Neural cell (in vitro differentiated cells): ENCODE measurements around the gene CTNNBL1. TPM values are rescaled to one million over a fixed set of nuclear protein-coding genes. Genes with fewer than 3 reads are reported as not detected.
A peak's percentile ranks its signal among the peaks of the same experiment; 100 is the strongest.

ENCODE experiments used
- H2AFZ ChIP-seq: fragments of 200-600, 300-800 bp; sonication (generic), shearing (Covaris generic); 2 replicates; pipeline ENCODE4 v1.6.0; 2014; ENCODE audit warnings: low read depth, mild to moderate bottlenecking, antibody characterized with exemption, low read length, moderate library complexity
- H3F3A ChIP-seq: fragments of 200-600 bp; shearing (Covaris generic); 2 replicates; pipeline ENCODE4 v1.6.1; 2016; ENCODE audit warnings: mild to moderate bottlenecking, moderate library complexity, mixed read lengths, antibody characterized with exemption, low read length; ENCODE audit not compliant: insufficient read depth, poor library complexity, severe bottlenecking
- H3K27ac ChIP-seq: fragments of 200-600, 300-800 bp; sonication (generic), shearing (Covaris generic); 2 replicates; pipeline ENCODE4 v1.5.1; 2014; ENCODE audit warnings: mild to moderate bottlenecking, low read length, moderate library complexity
- H3K27me3 ChIP-seq: fragments of 300-800, 200-600 bp; sonication (generic), shearing (Covaris generic); 2 replicates; pipeline ENCODE4 v1.6.0; 2014; ENCODE audit warnings: mild to moderate bottlenecking, low read depth, low read length, moderate library complexity; ENCODE audit not compliant: insufficient read depth
- H3K36me3 ChIP-seq: fragments of 300-800, 200-600 bp; sonication (generic), shearing (Covaris generic); 2 replicates; pipeline ENCODE4 v1.5.1; 2014; ENCODE audit warnings: mild to moderate bottlenecking, antibody characterized with exemption, low read length, moderate library complexity; ENCODE audit not compliant: insufficient read depth
- H3K4me2 ChIP-seq: fragments of 300-800, 200-600 bp; sonication (generic), shearing (Covaris generic); 2 replicates; pipeline ENCODE4 v1.6.0; 2014; ENCODE audit warnings: mild to moderate bottlenecking, low read length
- H3K4me3 ChIP-seq: fragments of 300-800, 200-600 bp; sonication (generic), shearing (Covaris generic); 2 replicates; pipeline ENCODE4 v1.5.1; 2014; ENCODE audit warnings: mild to moderate bottlenecking, low read length, moderate library complexity
- H3K79me2 ChIP-seq: fragments of 200-600 bp; shearing (Covaris generic); replicated peaks from 2 replicates; pipeline ENCODE4 v1.6.0; 2014; ENCODE audit warnings: mild to moderate bottlenecking, low read length, moderate library complexity; ENCODE audit not compliant: insufficient read depth
- H3K9ac ChIP-seq: fragments of 300-800, 200-600 bp; sonication (generic), shearing (Covaris generic); 2 replicates; pipeline ENCODE4 v1.6.1; 2016; ENCODE audit warnings: mild to moderate bottlenecking, low read length, mixed read lengths
- H3K9me2 ChIP-seq: fragments of 200-600 bp; shearing (Covaris generic); 2 replicates; pipeline ENCODE4 v1.6.1; 2016; ENCODE audit warnings: mild to moderate bottlenecking, low read length, mixed read lengths; ENCODE audit not compliant: insufficient read depth
- H3K9me3 ChIP-seq: fragments of 200-600, 300-800 bp; sonication (generic), shearing (Covaris generic); 2 replicates; pipeline ENCODE4 v1.6.1; 2016; ENCODE audit warnings: mild to moderate bottlenecking, mixed run types, low read length, moderate library complexity, mixed read lengths
- H4K20me1 ChIP-seq: fragments of 200-600 bp; shearing (Covaris generic); 2 replicates; pipeline ENCODE4 v1.6.1; 2016; ENCODE audit warnings: mild to moderate bottlenecking, mixed run types; ENCODE audit not compliant: insufficient read depth
- CTCF ChIP-seq: fragments of 450-650 bp; IDR thresholded peaks from 2 replicates; pipeline ENCODE4 v1.5.1; 2014; ENCODE audit warnings: antibody characterized with exemption, mild to moderate bottlenecking, moderate library complexity; ENCODE audit not compliant: poor library complexity, severe bottlenecking
- EP300 ChIP-seq: fragments of 450-650 bp; conservative IDR thresholded peaks from 2 replicates; pipeline ENCODE4 v1.6.1; 2014; ENCODE audit warnings: antibody characterized with exemption, mild to moderate bottlenecking, moderate library complexity; ENCODE audit not compliant: poor library complexity, severe bottlenecking
- EZH2 ChIP-seq: fragments of 200-600, 300-800 bp; shearing (Covaris generic), sonication (generic); IDR thresholded peaks from 2 replicates; pipeline ENCODE4 v1.6.1; 2014; ENCODE audit warnings: antibody characterized with exemption, low read length, borderline replicate concordance, mild to moderate bottlenecking; ENCODE audit not compliant: insufficient read depth, poor library complexity, severe bottlenecking
- MXI1 ChIP-seq: fragments of 450-650 bp; conservative IDR thresholded peaks from 2 replicates; pipeline ENCODE4 v1.6.1; 2014; ENCODE audit warnings: antibody characterized with exemption, mild to moderate bottlenecking; ENCODE audit not compliant: poor library complexity, severe bottlenecking
- POLR2AphosphoS5 ChIP-seq: IDR thresholded peaks from 2 replicates; pipeline ENCODE4 v1.6.1; 2012
- RAD21 ChIP-seq: fragments of 450-650 bp; conservative IDR thresholded peaks from 2 replicates; pipeline ENCODE4 v1.6.1; 2014; ENCODE audit warnings: antibody characterized with exemption, mild to moderate bottlenecking, moderate library complexity
- SMC3 ChIP-seq: fragments of 450-650 bp; conservative IDR thresholded peaks from 2 replicates; pipeline ENCODE4 v1.6.1; 2014; ENCODE audit warnings: antibody characterized with exemption, mild to moderate bottlenecking, moderate library complexity; ENCODE audit not compliant: poor library complexity
- TAF1 ChIP-seq: IDR thresholded peaks from 2 replicates; pipeline ENCODE4 v1.6.1; 2012; ENCODE audit warnings: low read depth
- polyA plus RNA-seq: library from polyadenylated mRNA; depleted of rRNA; stranded (reverse); fragments of >200 nt; gene quantifications from 2 replicates; pipeline ENCODE4 v1.2.3, GENCODE V29; 2014
- TF ChIP-seq, protein P1 (sequence below): IDR thresholded peaks from 2 replicates; pipeline ENCODE4 v1.6.1; 2012; ENCODE audit warnings: borderline replicate concordance

Gene CTNNBL1
- polyA plus RNA-seq, 1 donor from 2014 or later, result 32.6 TPM

GRCh38 chr20:37755665-37756064, 61.8 kb downstream of the CTNNBL1 start:
- no peak overlapping the region for H3K27ac ChIP-seq
- TF ChIP-seq RAD21 (peak; percentile 20), POLR2AphosphoS5 (no peak)

DNA sequence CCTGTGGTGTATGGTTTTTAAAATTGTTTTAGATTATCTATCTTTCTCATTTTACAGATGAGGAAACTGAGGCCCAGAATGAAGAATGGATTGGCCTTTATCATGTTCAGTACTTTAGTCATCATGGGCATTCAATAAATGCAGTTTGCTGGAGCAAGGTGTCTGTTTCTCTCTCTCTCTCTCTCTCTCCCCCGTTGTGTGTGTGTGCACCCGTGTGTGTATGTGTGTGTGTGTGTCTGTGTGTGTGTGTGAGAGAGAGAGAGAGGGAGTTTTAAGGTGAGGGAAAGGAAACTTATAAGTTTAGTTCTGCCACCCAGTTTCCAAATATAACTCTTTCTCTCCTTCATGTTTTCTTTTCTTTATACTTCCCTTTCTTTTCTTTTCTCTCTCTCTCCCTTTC, 62.4 kb downstream of the CTNNBL1 start:
- Histone ChIP-seq H3K36me3 (no peaks in the 10 kb centered on the region), H2AFZ (no peak overlapping the region), H3K27me3 (no peaks in the 10 kb centered on the region), H3K27ac (no peak overlapping the region), H4K20me1 (no peaks in the 10 kb centered on the region), H3K79me2 (no peaks in the 10 kb centered on the region), H3K9ac (no peak overlapping the region), H3K4me2 (no peak overlapping the region), H3K9me3 (no peaks in the 10 kb centered on the region), H3F3A (no peaks in the 10 kb centered on the region), H3K4me3 (no peak overlapping the region), H3K9me2 (no peaks in the 10 kb centered on the region)
- TF ChIP-seq MXI1 (no peak), EZH2 (no peak), TAF1 (no peak), RAD21 (no peak), EP300 (no peak), SMC3 (no peak), POLR2AphosphoS5 (no peak), CTCF (no peak)
- TF ChIP-seq, protein P1, sequence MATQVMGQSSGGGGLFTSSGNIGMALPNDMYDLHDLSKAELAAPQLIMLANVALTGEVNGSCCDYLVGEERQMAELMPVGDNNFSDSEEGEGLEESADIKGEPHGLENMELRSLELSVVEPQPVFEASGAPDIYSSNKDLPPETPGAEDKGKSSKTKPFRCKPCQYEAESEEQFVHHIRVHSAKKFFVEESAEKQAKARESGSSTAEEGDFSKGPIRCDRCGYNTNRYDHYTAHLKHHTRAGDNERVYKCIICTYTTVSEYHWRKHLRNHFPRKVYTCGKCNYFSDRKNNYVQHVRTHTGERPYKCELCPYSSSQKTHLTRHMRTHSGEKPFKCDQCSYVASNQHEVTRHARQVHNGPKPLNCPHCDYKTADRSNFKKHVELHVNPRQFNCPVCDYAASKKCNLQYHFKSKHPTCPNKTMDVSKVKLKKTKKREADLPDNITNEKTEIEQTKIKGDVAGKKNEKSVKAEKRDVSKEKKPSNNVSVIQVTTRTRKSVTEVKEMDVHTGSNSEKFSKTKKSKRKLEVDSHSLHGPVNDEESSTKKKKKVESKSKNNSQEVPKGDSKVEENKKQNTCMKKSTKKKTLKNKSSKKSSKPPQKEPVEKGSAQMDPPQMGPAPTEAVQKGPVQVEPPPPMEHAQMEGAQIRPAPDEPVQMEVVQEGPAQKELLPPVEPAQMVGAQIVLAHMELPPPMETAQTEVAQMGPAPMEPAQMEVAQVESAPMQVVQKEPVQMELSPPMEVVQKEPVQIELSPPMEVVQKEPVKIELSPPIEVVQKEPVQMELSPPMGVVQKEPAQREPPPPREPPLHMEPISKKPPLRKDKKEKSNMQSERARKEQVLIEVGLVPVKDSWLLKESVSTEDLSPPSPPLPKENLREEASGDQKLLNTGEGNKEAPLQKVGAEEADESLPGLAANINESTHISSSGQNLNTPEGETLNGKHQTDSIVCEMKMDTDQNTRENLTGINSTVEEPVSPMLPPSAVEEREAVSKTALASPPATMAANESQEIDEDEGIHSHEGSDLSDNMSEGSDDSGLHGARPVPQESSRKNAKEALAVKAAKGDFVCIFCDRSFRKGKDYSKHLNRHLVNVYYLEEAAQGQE, result no peak

More at GRCh38 chr20:37755665-37756064, 61.8 kb downstream of the CTNNBL1 start:
- no peak overlapping the region for H2AFZ ChIP-seq
- no peak overlapping the region for H3K9ac ChIP-seq
- no peak overlapping the region for H3K4me3 ChIP-seq
- no peaks in the 10 kb centered on the region for H4K20me1 ChIP-seq
- H3K36me3 ChIP-seq, result no peaks in the 10 kb centered on the region
- no peaks in the 10 kb centered on the region for H3K79me2 ChIP-seq
- H3F3A ChIP-seq, result no peaks in the 10 kb centered on the region
- no peaks in the 10 kb centered on the region for H3K9me2 ChIP-seq
- H3K9me3 ChIP-seq, result no peaks in the 10 kb centered on the region
- no peak overlapping the region for H3K4me2 ChIP-seq
- H3K27me3 ChIP-seq, result no peaks in the 10 kb centered on the region

DNA sequence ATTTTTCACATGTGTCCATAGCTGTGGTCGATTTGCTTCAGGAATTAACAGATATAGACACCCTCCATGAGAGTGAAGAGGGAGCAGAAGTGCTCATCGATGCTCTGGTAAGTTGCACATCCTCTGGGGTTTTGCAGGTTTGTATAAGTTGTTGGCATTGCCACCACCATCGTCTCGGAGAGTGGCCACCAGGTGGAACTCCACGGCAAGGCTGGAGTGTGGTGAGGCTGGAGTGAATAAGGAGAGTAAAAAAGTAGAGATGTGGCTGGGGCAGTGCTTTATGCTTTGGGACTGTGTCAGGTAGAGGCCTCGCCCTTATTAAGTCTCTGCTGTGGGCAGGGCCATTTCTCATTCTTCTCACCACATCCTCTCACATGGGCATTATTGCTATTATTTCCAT, 63.7 kb downstream of the CTNNBL1 start:
- Histone ChIP-seq H3K79me2 (no peaks in the 10 kb centered on the region), H3K4me2 (no peak overlapping the region)

More for the DNA sequence above, 63.7 kb downstream of the CTNNBL1 start:
- Histone ChIP-seq H3K9me3 (no peaks in the 10 kb centered on the region), H4K20me1 (no peaks in the 10 kb centered on the region), H3K9me2 (no peaks in the 10 kb centered on the region), H3K36me3 (no peaks in the 10 kb centered on the region), H3F3A (no peaks in the 10 kb centered on the region), H3K27me3 (no peaks in the 10 kb centered on the region), H3K27ac (no peak overlapping the region), H3K9ac (no peak overlapping the region), H2AFZ (no peak overlapping the region), H3K4me3 (no peak overlapping the region)
- TF ChIP-seq CTCF, result no peak
